H1 (cell line): Measurements from ENCODE around the gene USP53. TPM values are rescaled to one million over a fixed set of nuclear protein-coding genes. Genes with fewer than 3 reads are reported as not detected.

Experiments
- polyA plus RNA-seq, 7 experiments: library from polyadenylated mRNA; depleted of rRNA in 3 of 7; stranded (reverse) in 5 of 7; unstranded in 2 of 7; fragments of >200 nt in 5 of 7; fragments of 200-250 nt in 2 of 7; gene quantifications; 1 replicate in 5 of 7; 2 replicates in 1 of 7; 4 replicates in 1 of 7; pipeline versions ENCODE4 v1.2.1 to v1.2.3, GENCODE V29; 2011 to 2013; ENCODE audit warnings: missing spikeins in 2 of 7, mixed read lengths in 2 of 7
- total RNA-seq: library from RNA; stranded (reverse); fragmentation: NEBNext Ultra II Directional; extraction: Animal tissue kit (Norgen Biotek cat#: 25700); gene quantifications from 2 replicates; pipeline ENCODE4 v1.2.1, GENCODE V29; 2021
- TF ChIP-seq, protein P1 (sequence below): fragments of 300-600 bp; sonication (generic); IDR thresholded peaks from 2 replicates; pipeline ENCODE4 v1.7.1; 2012; ENCODE audit warnings: low read length, moderate library complexity, mild to moderate bottlenecking, inconsistent platforms; ENCODE audit not compliant: insufficient replicate concordance

The USP53 gene
- total and polyA plus RNA-seq, 2 of the 8 experiments (the other 6 are each of a cell fraction or from before 2014, with no cell fraction given): 2.9 to 14.9 TPM

- TF ChIP-seq, protein P1, sequence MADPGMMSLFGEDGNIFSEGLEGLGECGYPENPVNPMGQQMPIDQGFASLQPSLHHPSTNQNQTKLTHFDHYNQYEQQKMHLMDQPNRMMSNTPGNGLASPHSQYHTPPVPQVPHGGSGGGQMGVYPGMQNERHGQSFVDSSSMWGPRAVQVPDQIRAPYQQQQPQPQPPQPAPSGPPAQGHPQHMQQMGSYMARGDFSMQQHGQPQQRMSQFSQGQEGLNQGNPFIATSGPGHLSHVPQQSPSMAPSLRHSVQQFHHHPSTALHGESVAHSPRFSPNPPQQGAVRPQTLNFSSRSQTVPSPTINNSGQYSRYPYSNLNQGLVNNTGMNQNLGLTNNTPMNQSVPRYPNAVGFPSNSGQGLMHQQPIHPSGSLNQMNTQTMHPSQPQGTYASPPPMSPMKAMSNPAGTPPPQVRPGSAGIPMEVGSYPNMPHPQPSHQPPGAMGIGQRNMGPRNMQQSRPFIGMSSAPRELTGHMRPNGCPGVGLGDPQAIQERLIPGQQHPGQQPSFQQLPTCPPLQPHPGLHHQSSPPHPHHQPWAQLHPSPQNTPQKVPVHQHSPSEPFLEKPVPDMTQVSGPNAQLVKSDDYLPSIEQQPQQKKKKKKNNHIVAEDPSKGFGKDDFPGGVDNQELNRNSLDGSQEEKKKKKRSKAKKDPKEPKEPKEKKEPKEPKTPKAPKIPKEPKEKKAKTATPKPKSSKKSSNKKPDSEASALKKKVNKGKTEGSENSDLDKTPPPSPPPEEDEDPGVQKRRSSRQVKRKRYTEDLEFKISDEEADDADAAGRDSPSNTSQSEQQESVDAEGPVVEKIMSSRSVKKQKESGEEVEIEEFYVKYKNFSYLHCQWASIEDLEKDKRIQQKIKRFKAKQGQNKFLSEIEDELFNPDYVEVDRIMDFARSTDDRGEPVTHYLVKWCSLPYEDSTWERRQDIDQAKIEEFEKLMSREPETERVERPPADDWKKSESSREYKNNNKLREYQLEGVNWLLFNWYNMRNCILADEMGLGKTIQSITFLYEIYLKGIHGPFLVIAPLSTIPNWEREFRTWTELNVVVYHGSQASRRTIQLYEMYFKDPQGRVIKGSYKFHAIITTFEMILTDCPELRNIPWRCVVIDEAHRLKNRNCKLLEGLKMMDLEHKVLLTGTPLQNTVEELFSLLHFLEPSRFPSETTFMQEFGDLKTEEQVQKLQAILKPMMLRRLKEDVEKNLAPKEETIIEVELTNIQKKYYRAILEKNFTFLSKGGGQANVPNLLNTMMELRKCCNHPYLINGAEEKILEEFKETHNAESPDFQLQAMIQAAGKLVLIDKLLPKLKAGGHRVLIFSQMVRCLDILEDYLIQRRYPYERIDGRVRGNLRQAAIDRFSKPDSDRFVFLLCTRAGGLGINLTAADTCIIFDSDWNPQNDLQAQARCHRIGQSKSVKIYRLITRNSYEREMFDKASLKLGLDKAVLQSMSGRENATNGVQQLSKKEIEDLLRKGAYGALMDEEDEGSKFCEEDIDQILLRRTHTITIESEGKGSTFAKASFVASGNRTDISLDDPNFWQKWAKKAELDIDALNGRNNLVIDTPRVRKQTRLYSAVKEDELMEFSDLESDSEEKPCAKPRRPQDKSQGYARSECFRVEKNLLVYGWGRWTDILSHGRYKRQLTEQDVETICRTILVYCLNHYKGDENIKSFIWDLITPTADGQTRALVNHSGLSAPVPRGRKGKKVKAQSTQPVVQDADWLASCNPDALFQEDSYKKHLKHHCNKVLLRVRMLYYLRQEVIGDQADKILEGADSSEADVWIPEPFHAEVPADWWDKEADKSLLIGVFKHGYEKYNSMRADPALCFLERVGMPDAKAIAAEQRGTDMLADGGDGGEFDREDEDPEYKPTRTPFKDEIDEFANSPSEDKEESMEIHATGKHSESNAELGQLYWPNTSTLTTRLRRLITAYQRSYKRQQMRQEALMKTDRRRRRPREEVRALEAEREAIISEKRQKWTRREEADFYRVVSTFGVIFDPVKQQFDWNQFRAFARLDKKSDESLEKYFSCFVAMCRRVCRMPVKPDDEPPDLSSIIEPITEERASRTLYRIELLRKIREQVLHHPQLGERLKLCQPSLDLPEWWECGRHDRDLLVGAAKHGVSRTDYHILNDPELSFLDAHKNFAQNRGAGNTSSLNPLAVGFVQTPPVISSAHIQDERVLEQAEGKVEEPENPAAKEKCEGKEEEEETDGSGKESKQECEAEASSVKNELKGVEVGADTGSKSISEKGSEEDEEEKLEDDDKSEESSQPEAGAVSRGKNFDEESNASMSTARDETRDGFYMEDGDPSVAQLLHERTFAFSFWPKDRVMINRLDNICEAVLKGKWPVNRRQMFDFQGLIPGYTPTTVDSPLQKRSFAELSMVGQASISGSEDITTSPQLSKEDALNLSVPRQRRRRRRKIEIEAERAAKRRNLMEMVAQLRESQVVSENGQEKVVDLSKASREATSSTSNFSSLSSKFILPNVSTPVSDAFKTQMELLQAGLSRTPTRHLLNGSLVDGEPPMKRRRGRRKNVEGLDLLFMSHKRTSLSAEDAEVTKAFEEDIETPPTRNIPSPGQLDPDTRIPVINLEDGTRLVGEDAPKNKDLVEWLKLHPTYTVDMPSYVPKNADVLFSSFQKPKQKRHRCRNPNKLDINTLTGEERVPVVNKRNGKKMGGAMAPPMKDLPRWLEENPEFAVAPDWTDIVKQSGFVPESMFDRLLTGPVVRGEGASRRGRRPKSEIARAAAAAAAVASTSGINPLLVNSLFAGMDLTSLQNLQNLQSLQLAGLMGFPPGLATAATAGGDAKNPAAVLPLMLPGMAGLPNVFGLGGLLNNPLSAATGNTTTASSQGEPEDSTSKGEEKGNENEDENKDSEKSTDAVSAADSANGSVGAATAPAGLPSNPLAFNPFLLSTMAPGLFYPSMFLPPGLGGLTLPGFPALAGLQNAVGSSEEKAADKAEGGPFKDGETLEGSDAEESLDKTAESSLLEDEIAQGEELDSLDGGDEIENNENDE: no peak
- TF ChIP-seq, all 59 proteins: peak for 0
These were observed 105.5 kb downstream of the USP53 start (continued) for GRCh38 chr4:119317990-119318389.
